Loucy (cell line): ENCODE measurements around the gene MYO5C.
A peak's percentile ranks its signal among the peaks of the same experiment; 100 is the strongest.

Source experiments
- H2AFZ ChIP-seq: fragments of 200-600 bp; sonication (generic); 2 replicates; pipeline ENCODE4 v1.6.0; 2016; ENCODE audit warnings: antibody characterized with exemption, mild to moderate bottlenecking, low read length, moderate library complexity
- H3F3A ChIP-seq: fragments of 200-600 bp; 2 replicates; pipeline ENCODE4 v1.6.0; 2016; ENCODE audit warnings: antibody characterized with exemption, low read depth, mild to moderate bottlenecking
- H3K27me3 ChIP-seq: fragments of 200-600 bp; sonication (generic); 2 replicates; pipeline ENCODE4 v1.6.1; 2014; ENCODE audit warnings: low read length, mild to moderate bottlenecking; ENCODE audit not compliant: insufficient read depth, poor library complexity, severe bottlenecking
- H3K36me3 ChIP-seq: fragments of 200-600 bp; sonication (generic); 2 replicates; pipeline ENCODE4 v1.6.1; 2016; ENCODE audit warnings: low read length; ENCODE audit not compliant: insufficient read depth
- H3K4me1 ChIP-seq: fragments of 200-600 bp; sonication (generic); 2 replicates; pipeline ENCODE4 v1.5.1; 2014; ENCODE audit warnings: low read length, mild to moderate bottlenecking; ENCODE audit not compliant: insufficient read depth, poor library complexity, severe bottlenecking
- H3K4me2 ChIP-seq: fragments of 200-600 bp; sonication (generic); 2 replicates; pipeline ENCODE4 v1.6.0; 2014; ENCODE audit warnings: antibody characterized with exemption, low read length, low read depth, mild to moderate bottlenecking; ENCODE audit not compliant: poor library complexity, severe bottlenecking
- H3K4me3 ChIP-seq: fragments of 200-600 bp; sonication (generic); 2 replicates; pipeline ENCODE4 v1.5.1; 2014; ENCODE audit warnings: low read length, mild to moderate bottlenecking, mixed read lengths; ENCODE audit not compliant: poor library complexity, severe bottlenecking
- H3K79me2 ChIP-seq: fragments of 200-600 bp; sonication (generic); 2 replicates; pipeline ENCODE4 v1.6.1; 2014; ENCODE audit warnings: low read length; ENCODE audit not compliant: insufficient read depth
- H3K9ac ChIP-seq: fragments of 200-600 bp; sonication (generic); 2 replicates; pipeline ENCODE4 v1.6.0; 2014; ENCODE audit warnings: mild to moderate bottlenecking, low read depth, low read length, moderate library complexity; ENCODE audit not compliant: poor library complexity, severe bottlenecking
- H3K9me2 ChIP-seq: fragments of 200-600 bp; sonication (generic); replicated peaks from 2 replicates; pipeline ENCODE4 v1.6.1; 2016; ENCODE audit warnings: low read depth, low read length, mixed read lengths
- H3K9me3 ChIP-seq: fragments of 200-600 bp; sonication (generic); 2 replicates; pipeline ENCODE4 v1.6.1; 2014; ENCODE audit warnings: mild to moderate bottlenecking, antibody characterized with exemption, low read length, low read depth; ENCODE audit not compliant: insufficient read depth
- H4K20me1 ChIP-seq: fragments of 200-600 bp; sonication (generic); 2 replicates; pipeline ENCODE4 v1.6.0; 2014; ENCODE audit warnings: antibody characterized with exemption, low read length, mild to moderate bottlenecking; ENCODE audit not compliant: insufficient read depth, poor library complexity, severe bottlenecking
- EZH2phosphoT487 ChIP-seq: fragments of 200-600 bp; IDR thresholded peaks from 2 replicates; pipeline ENCODE4 v1.6.1; 2018; ENCODE audit warnings: antibody characterized with exemption, mild to moderate bottlenecking, moderate library complexity, borderline replicate concordance
- TF ChIP-seq, protein P1 (sequence below): fragments of 200-600 bp; sonication (generic); conservative IDR thresholded peaks from 2 replicates; pipeline ENCODE4 v1.5.1; 2014; ENCODE audit warnings: mild to moderate bottlenecking, antibody characterized with exemption, low read length

The MYO5C gene

DNA sequence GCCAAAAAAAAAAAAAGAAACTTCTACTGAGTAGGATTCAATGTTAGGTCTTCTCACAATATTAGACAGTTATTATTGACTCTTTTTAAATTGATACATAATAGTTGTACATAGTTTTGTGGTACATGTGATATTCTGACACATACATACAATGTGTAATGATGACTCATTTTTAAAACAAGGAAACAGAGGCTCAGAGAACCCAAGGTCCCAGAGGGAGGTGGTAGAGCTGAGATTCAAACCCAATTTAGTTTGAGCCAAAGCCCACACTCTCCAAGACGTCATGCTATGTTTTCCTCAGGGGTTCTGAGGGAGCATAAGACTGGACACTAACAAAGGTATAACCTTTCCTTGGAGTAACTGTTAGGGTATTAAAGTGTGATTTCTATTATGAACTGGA is 40.6 kb downstream of the MYO5C start:
- no peak overlapping the region for H3K4me3 ChIP-seq
- no peak overlapping the region for H3K9ac ChIP-seq
- TF ChIP-seq, protein P1, sequence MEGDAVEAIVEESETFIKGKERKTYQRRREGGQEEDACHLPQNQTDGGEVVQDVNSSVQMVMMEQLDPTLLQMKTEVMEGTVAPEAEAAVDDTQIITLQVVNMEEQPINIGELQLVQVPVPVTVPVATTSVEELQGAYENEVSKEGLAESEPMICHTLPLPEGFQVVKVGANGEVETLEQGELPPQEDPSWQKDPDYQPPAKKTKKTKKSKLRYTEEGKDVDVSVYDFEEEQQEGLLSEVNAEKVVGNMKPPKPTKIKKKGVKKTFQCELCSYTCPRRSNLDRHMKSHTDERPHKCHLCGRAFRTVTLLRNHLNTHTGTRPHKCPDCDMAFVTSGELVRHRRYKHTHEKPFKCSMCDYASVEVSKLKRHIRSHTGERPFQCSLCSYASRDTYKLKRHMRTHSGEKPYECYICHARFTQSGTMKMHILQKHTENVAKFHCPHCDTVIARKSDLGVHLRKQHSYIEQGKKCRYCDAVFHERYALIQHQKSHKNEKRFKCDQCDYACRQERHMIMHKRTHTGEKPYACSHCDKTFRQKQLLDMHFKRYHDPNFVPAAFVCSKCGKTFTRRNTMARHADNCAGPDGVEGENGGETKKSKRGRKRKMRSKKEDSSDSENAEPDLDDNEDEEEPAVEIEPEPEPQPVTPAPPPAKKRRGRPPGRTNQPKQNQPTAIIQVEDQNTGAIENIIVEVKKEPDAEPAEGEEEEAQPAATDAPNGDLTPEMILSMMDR: no peak
- TF ChIP-seq EZH2phosphoT487: no peak
- no peak overlapping the region for H3K4me2 ChIP-seq
- no peaks in the 10 kb centered on the region for H3K9me3 ChIP-seq
- peaks cover 10% of the 10 kb centered on the region for H3K4me1 ChIP-seq
- no peaks in the 10 kb centered on the region for H4K20me1 ChIP-seq
- no peaks in the 10 kb centered on the region for H3K9me2 ChIP-seq
- H3K79me2 ChIP-seq: no peaks in the 10 kb centered on the region
- H3K27me3 ChIP-seq: no peaks in the 10 kb centered on the region
- H3K36me3 ChIP-seq: no peaks in the 10 kb centered on the region
- no peaks in the 10 kb centered on the region for H3F3A ChIP-seq
- H2AFZ ChIP-seq: no peak overlapping the region

DNA sequence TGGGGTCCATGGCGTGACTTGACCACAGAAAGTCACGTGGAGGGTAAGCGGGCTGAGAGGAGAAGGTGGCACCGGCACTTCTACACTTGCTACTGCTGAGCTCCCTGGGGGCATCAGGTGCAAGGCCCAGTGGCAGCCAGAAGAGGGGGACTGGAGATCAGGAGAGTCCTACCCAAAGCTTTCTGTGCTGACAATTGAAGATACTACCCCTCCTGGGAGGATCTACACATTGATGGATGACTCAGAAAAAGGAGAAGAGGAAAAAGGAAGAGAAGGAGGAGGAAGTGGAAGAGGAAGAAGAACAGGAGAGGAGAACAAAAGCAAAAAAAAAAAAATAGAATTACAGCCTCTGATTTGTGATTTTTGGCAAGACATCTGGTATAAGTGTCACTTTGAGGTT is 41.2 kb downstream of the MYO5C start:
- Histone ChIP-seq H3K4me1 (peaks cover 10% of the 10 kb centered on the region), H3K4me2 (no peak overlapping the region), H3K9me3 (no peaks in the 10 kb centered on the region), H3K4me3 (no peak overlapping the region), H3K36me3 (no peaks in the 10 kb centered on the region), H3F3A (no peaks in the 10 kb centered on the region), H2AFZ (no peak overlapping the region), H3K9me2 (no peaks in the 10 kb centered on the region), H3K9ac (no peak overlapping the region), H4K20me1 (no peaks in the 10 kb centered on the region), H3K27me3 (no peaks in the 10 kb centered on the region), H3K79me2 (no peaks in the 10 kb centered on the region)
- TF ChIP-seq EZH2phosphoT487: no peak
- TF ChIP-seq, protein P1: peak; percentile 50

DNA sequence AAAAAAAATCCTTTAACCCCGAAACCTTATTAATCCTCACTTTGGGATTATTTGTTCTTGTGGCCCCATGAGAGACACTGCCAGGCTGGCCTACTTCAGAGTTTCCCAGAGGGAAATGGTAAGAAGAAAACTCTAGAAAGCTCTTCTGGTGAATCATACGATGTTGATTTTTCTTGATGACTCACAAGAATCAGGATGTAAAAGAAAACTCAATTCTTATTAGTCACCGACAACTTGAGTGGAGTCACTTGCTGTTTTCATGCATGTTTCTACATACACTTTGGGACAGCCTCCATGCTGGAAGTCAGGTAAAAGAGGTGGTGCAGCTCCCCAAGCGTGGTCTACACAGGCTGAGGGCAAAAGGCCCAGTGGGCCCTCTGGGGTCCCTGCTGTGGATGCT is 42.8 kb downstream of the MYO5C start:
- Histone ChIP-seq H3K9ac (no peak overlapping the region), H4K20me1 (no peaks in the 10 kb centered on the region)

More for the DNA sequence above, 42.8 kb downstream of the MYO5C start:
- no peaks in the 10 kb centered on the region for H3F3A ChIP-seq
- no peak overlapping the region for H3K4me2 ChIP-seq
- TF ChIP-seq, protein P1: no peak
- no peak for TF ChIP-seq EZH2phosphoT487
- no peaks in the 10 kb centered on the region for H3K27me3 ChIP-seq
- no peak overlapping the region for H3K4me3 ChIP-seq
- H2AFZ ChIP-seq: no peak overlapping the region
- H3K9me3 ChIP-seq: no peaks in the 10 kb centered on the region
- H3K9me2 ChIP-seq: no peaks in the 10 kb centered on the region
- H3K4me1 ChIP-seq: peaks cover 10% of the 10 kb centered on the region
- no peaks in the 10 kb centered on the region for H3K79me2 ChIP-seq
- H3K36me3 ChIP-seq: no peaks in the 10 kb centered on the region
